Posterior vena cava (tissue), 2 donors: ENCODE results near the gene NXN. TPM values are rescaled to one million over a fixed set of nuclear protein-coding genes. Genes with fewer than 3 reads are reported as not detected.
"Not testable (repeated sequence)": the region's sequence is repeated elsewhere in the genome, so short reads cannot be mapped to it uniquely, and the experiment has no call there.

Experiments
- DNase-seq: peaks from one replicate; pipeline ENCODE4 v3.0.0-alpha.2; 2020; ENCODE audit warnings: low spot score
- intact Hi-C, 2 donors: fragments of 100-400 bp; cut with DNase I; formaldehyde crosslinking; loops; one replicate each; pipeline versions ENCODE4 v1.14.1 to v1.14.2; 2022 to 2023
- total RNA-seq, 2 donors: library from RNA; stranded (reverse); fragmentation: NEBNext Ultra II Directional; extraction: Animal tissue kit (Norgen Biotek cat#: 25700); gene quantifications; one replicate each; pipeline ENCODE4 v1.2.1, GENCODE V29; 2021
- donor health status: DM: yes; HTN: yes; CAD: no.
- donor health status: DM: yes; HTN: yes; CAD: no.

Gene NXN
- total RNA-seq, 2 donors from 2014 or later: 34.8 to 46.3 TPM

GRCh38 chr17:907725-908124, 71.9 kb downstream of the NXN start:
- intact Hi-C loops: no loop called here
- no peak for DNase-seq

GRCh38 chr17:905708-906107, 73.9 kb downstream of the NXN start:
- DNase-seq, intact Hi-C loops: not testable (repeated sequence)

GRCh38 chr17:903691-904481, 75.7 kb downstream of the NXN start:
- intact Hi-C loops: loop anchor here in 1 of 2 donors (5.0 kb wide), 1 partner anchor 33 kb away; no protein-coding TSS in a partner anchor
- no peak for DNase-seq

GRCh38 chr17:902463-902862, 77.1 kb downstream of the NXN start:
- intact Hi-C loops: loop anchor here in 1 of 2 donors (5.0 kb wide), 1 partner anchor 35 kb away; no protein-coding TSS in a partner anchor
- DNase-seq: no peak

GRCh38 chr17:901964-902363, 77.6 kb downstream of the NXN start:
- intact Hi-C loops: loop anchor here in 1 of 2 donors (5.0 kb wide), 1 partner anchor 35 kb away; no protein-coding TSS in a partner anchor
- no peak for DNase-seq

- intact Hi-C loops: loop anchor here in 1 of 2 donors (5.0 kb wide), 1 partner anchor 36 kb away; no protein-coding TSS in a partner anchor
- DNase-seq: peak; percentile 87
Measured at GRCh38 chr17:901191-901950, 78.2 kb downstream of the NXN start.

- intact Hi-C loops: loop anchor here in 1 of 2 donors (5.0 kb wide), 1 partner anchor 37 kb away; no protein-coding TSS in a partner anchor
Measured at GRCh38 chr17:900336-900934, 79.1 kb downstream of the NXN start.

GRCh38 chr17:897970-898619, 81.5 kb downstream of the NXN start:
- intact Hi-C loops: no loop called here
- DNase-seq: no peak

More at GRCh38 chr17:900336-900934, 79.1 kb downstream of the NXN start:
- DNase-seq: no peak

GRCh38 chr17:896953-897661, 82.5 kb downstream of the NXN start:
- DNase-seq: peak; percentile 84

GRCh38 chr17:896454-896853, 83.1 kb downstream of the NXN start:
- intact Hi-C loops: no loop called here
- DNase-seq: no peak

More at GRCh38 chr17:896953-897661, 82.5 kb downstream of the NXN start:
- intact Hi-C loops: no loop called here

GRCh38 chr17:892958-893357, 86.6 kb downstream of the NXN start:
- DNase-seq: no peak

GRCh38 chr17:888998-889441, 90.6 kb downstream of the NXN start:
- intact Hi-C loops: no loop called here
- DNase-seq: no peak

More at GRCh38 chr17:892958-893357, 86.6 kb downstream of the NXN start:
- intact Hi-C loops: no loop called here

GRCh38 chr17:887551-888209, 91.9 kb downstream of the NXN start:
- intact Hi-C loops: no loop called here
- DNase-seq: no peak

GRCh38 chr17:885971-886571, 93.5 kb downstream of the NXN start:
- DNase-seq: peak; percentile 89
- intact Hi-C loops: no loop called here

- DNase-seq: no peak
- intact Hi-C loops: no loop called here
Measured at GRCh38 chr17:883586-883962, 96.0 kb downstream of the NXN start.

GRCh38 chr17:882827-883585, 96.6 kb downstream of the NXN start:
- DNase-seq: no peak
- intact Hi-C loops: no loop called here

GRCh38 chr17:881778-882177, 97.8 kb downstream of the NXN start:
- DNase-seq: no peak
- intact Hi-C loops: no loop called here
